ENCODE data around the gene PTPRC.

PTPRC gene

DNA sequence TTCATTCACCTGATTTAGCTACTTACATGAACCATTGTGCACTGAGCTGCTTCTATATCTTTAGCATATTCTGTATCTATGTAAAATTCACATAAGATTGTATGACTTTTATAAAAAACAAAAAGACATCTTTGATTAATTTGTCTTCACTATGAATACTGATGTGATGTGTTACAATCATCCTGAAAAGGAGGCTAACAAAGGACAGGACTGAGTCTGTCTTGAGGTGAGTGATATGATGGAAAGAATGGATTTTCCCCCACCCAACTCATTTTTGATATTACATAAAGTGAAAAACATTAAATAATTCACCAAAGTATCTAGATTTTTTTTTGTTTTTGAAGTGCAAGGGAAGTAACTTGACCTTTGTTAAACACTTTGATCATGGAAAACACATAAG, 9.8 kb downstream of the PTPRC start:
- DNase-seq = no peak

DNA sequence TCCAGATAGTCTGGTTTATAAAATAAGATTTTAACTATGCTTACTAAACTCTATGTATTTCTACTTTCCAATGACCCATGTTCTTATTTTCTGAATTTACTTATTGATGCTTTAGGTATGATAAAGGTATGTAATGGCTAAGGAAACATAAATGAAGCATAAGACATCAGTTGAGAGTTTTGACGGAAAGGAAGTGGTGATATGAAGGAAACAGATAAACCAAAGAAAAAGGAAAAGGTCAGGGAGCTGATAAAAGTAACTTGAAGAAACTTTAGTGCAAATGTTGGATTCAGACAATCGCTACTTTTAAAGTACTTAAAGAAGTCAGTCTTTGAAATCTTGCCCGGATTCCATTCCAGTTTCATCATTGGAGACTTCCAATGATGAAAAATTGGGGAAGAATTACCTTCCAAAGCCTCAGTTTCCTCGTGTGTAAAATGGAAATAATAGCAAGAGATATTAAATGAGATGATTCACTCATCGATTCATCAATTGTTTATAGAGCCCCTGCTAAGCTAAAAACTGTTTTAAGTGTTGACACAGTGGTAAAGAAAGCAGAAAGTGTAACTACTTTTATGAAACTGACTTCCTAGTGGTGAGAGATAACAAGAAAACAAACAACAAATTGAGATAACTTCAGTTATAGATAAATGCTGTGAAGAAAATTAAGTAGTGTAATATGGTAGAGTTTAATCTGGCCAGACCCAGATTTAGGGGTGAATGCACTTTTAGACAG, 10.6 kb downstream of the PTPRC start:
- DNase-seq = no peak

DNA sequence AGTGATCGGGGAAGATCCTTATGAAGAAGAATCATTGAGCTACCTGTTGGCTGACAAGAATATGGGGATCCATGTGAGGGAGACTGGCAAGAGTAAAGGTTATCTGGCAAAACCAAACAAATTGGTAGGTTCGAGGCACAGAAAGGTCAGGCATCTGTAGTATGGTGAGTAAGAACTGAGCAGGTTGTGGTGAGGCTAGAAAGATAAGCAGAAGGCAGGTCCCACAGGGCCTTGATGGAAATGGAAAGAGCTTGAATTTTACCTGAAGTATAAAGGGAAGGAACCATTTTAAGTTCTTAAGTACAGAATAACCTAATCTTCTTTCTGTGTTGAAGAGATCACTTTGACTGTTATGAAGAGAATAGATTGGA, 11.1 kb downstream of the PTPRC start:
- no peak for DNase-seq

DNA sequence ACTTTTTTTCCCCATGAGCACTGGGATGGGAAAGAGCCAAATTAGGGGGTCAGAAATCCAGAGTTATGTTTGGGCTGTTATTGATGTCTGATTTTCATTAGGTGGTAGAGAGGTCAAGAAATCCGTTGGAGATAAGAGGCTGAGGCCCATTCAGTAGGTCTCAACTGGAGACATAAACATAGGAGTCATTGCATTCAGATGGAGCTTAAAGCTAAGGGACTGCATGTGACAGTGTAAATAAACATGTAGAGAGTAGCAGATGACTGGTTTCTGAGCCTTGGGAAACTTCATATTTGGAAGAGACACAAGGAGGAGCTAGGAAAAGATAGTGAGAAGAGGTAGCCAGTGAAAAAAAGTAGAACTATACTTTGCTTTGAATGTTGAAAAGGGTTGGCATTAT, 11.7 kb downstream of the PTPRC start:
- no peak for DNase-seq

DNA sequence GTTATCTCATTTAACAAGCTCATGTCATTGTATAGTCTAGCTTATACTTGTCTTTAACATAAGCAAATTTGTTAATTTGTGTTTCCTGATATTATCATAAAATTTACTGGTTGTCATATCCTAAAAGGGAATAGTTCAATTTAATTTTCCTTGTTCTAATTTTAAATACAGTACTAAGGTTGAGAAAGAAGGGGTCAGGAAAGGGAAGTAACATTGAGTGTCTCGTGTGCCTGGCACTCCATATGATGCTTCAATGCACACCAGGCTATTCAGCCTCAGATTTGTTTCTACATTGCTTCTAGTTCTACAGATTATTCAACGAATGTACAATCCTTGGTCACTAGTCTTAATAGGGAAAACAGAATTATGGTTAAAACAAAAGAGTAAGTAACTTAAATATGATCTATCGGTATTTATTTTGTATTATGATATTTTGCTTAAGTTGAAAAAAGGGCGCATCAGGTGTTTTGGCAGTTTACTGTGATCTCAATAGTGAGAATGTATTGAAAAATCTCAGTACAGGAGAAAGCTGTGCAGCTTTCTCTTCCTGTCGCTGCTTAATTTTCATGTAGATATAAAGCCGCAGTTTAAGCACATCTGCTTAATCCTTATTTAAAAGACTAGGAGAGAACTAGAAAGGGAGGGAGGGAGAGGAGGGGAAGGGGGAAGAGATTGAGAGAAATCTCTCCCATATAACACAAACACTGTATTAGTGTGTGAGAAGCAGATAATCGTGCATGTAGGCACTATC, 13.0 kb downstream of the PTPRC start:
- DNase-seq = no peak

DNA sequence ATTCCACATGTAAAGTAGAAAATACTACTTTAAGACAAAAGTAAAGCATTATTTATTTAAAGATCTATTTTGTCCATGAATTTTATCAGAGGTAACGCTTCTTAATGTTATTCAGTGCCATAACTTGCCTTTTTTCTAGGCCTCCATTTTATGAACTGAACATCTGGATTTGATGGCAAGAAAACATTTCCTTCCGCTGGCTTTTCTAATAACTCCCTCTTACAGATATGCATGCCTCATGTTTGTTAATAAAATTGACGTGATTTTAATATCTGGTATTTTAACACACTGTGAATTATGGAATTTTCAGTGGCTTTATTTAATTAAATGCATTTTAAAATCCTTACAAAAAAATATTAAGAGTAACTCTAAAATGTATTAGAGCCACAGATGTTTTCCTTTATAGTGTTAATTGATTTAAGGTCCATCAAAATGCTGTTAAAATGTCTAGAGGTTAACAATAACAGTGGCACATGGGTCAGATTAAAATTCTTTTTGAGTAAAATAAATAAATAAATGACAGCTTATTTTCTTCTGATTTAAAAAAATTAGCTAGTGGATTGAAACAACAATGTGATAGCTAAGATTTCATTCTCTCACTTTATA, 15.1 kb downstream of the PTPRC start:
- no peak for DNase-seq

DNA sequence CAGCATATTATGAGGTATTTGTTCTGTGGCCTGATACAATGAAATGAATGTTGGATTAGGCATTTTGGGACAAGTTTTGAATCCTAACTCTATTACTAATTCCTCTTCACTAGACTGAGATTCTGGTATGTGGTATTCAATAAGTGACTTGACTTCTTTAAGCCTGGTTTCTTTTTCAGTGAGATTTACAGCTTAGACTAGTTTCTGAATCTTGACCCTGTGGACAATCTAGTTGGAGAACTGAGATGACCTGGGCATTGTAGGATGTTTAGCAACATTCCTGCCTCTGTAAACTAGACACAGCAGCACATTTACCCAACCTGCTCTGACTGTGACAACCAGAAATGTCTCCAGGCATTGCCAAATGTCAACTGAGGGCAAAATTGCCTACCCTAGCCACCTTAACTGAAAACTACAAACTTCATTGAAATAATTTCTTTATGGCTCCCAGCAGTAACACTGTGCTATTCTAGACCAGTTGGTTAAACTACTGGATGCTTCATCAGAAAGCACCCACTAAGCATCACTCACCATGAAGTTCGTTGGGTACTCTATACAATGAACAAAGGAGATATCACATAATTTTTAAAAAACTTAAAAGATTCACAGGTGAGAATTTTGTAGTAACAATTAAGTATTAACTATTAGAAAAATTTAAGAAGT, 16.8 kb downstream of the PTPRC start:
- DNase-seq = no peak

DNA sequence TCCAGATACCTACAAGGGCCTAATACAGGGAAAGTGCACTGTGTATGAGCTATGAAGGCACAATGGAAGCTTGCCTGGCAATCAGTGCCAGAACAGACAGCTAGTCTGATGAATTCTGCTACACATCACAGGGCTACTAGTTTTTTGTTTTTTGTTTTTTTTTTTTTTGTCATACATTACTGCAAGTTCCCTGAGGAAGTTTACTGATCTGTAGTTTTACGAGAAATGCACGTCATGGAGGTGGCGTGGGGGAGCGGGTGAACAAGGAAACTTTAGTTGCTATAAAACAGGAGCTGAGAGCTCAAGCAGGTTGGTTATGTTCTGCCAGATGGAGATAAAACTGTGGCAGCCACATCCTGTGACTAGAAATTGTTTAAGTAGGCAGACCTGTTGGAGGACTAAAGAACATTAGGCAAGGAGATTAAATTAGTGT, 17.7 kb downstream of the PTPRC start:
- DNase-seq = no peak

DNA sequence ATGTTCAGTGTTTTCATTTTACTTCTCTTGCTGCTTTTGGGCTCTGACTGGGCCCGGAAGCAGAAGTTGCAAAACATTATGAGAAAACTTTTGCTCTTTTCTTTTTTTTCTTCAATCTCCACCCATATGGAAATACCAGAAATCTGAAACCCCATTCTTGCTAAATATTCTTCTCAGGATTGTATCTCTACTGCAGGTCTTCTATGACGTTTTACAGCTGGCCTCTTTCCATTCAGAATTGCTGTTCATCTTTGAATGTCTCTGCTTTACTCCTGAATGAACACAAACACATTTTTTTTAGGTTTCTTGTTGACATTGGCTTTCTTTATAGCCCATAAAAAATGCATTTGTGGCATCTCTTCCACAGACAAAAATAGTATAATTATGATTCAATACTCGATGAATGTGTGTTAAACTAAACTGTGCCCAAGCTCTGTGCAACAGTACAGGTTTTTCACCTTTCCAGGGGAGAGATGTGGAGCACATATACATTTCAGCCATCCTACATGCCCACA, 18.8 kb downstream of the PTPRC start:
- no peak for DNase-seq

DNA sequence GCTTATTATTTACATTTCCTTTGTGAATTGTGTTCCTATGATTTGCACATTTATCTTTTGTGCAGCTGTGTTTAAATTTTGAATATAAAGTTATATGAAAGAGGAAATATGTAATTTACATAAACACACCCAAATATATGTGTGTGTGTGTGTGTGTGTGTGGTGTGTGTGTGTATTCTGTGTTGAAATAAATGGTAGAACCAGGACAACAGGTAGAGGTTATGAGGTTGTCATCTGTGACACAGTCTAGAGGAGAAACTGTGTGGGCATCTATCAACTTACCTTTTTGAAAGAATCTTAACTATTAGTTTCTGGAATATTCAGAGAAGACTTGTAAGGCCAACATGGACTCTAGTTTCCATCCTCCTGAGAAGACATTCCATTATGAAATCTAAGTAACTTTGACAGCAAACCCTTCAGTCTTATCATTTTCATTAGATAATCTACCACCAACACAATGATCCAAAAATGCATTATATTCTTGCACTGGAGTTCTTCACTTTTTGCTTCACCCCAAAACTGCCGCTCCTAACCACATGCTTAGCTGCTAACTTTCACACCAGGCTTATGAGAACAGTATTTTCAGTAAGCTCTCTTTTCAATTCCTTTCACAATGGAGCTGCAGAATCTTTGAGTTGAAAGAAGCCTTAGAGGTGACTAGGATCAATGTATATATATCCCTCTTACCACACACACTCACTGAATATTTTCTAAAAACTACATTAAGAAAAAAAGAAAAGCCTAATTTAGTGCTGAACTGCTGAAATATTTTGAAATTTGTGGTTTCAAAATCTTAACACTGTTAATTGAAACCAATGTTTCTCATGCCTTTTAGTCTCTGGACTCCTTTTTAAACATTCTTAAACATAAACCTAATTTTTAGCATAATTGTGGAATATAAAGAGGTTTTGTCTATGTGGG, 21.8 kb downstream of the PTPRC start:
- DNase-seq = no peak

DNA sequence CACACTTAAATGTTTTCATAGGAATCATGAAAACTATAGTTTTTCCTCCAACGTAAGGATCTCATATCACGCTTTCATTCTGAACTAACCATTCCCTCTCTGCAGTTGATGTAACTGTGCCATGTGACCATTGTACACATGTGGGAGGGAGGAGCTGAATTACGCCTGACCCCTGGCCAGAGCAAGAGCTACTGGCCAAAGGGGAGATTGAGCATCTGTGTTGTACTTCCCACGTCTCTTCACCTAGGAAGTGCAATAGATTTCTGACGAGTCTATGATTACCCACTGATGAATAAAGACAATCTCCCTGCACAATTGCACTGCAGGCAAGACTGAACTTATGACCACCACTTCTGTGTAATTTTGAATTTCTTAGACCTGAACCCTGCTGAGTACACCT, 24.0 kb downstream of the PTPRC start:
- no peak for DNase-seq

DNA sequence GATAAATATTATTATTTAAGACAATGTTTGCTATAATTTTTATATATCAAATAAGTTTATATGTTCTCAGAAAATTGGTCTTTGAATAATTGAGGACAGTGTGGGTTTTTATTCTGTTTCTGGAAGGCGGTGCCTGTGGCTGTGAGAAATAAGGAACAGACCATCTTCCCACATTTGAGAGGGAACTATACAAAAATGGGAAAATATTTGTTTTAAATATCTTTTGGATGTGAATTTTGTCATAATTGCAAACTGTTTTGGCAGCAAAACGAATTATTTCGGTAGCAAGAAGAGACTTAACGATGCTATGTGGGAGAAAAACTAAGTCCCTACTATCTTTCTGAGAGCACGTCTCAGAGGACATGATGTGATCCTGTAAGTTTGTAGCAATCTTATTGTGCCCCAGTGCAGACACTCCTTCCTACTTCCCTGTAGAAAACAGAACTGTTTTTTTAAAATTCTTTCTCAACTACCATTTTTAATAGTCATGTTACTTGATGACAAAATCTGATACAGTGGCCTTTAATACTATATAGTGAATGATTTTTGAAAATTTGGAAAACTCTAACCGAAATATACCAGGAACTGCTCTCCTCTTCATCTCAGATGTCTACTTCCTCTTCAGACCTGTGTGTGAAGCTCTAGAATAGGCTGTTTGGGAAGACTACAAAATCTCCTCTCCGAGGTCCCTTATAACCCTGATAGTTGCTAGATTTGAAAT, 25.4 kb downstream of the PTPRC start:
- no peak for DNase-seq

DNA sequence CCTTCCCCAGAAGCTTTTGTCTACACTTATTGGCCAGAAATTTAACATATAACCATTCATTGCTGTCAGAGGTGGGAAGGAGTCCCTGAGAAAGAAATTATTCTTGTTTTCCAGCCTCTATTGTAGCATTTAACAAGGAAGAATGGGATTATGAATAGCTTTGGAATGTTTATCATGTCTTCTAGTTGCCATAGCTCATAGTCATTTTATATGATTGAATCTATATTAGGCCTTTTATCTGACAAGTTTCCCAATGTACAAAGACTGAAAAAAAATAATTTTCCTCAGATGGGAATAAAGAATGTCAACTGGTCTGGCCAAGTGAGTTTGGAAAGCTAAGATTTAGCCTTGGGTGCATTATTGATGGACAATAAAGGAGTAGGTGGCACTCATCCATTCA, 28.3 kb downstream of the PTPRC start:
- DNase-seq = no peak

DNA sequence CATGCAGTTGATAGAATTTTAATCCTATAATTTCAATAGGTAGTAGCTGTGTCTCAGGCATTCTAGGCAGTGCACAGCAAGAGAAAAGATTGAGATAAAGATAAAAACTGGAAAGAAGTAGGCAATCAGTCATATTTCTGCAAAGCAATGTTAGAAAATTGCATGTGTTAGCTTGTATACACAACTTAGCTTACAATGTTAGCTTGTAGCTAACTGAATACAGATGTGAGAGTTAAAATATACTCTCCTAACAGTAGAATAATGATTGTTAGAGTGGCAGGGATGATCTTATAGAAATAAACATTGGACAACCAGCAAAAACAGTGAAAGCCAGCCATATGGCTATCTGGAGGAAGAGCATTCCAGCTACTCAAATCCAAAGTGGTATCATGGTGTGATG, 29.0 kb downstream of the PTPRC start:
- DNase-seq = no peak

DNA sequence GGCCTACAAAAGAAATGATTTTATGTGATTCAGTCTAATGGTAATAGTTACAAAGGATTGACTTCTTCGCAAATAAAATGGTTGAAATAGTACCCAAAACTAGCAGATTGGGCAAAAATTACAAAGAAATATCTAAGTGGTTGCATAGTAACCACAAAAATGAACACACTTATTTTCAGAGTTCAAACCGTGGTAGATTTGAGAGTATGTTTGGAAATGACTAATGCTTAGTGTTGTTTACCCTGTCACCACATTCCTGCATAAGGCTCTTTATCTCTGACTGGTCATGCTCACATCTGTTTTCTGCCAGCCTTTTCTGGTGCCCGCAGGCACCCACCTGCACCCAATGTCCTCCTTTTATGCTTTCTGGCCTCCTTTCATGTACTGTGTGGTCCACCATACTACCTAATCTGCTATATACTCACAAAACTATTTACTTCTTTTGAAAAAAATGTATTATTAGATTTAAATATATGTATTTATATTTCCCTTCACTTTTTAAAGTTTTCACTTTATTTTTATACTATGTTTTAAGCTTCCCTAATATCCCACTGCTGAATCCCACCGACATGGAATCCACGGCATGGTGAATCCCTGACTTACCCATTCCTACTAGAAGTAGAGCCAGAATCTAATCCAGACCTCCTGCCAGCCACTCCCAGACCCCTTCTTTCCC, 30.3 kb downstream of the PTPRC start:
- no peak for DNase-seq

DNA sequence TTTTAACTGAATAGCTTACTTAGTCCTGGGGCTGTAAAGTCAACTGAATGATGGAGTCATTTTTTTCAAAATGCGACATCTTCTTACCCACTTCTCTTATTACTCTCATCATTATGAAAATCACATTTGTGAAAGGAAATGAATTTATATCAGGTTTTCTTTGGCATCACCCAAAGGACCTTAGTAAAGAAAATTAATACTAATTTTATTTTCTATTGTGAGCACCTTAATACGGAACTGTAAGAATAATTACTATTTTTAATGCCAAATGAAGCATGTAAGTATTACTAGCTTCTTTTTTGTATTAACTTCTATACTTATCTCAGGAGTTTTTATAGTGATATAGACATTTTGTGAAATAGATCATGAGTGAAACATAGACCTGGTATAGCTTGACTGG, 30.9 kb downstream of the PTPRC start:
- no peak for DNase-seq

DNA sequence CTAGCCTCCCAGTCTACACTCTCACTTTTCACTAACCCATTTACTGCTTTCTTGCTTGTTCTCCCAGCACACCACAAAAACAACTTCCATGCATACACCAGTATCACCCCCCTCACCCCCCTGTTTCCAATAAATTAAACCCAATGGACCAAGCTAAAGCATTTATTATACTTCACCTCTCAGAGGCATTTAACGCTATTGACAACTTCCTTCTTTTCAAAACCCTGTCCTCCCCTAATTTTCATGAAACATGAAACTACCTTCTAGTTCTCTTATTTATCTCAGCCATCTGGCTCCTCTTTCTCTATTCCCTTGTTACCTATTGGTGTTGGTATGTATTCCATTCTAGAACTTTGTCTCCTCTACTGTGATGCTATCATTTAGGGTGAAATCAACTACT, 32.3 kb downstream of the PTPRC start:
- no peak for DNase-seq

DNA sequence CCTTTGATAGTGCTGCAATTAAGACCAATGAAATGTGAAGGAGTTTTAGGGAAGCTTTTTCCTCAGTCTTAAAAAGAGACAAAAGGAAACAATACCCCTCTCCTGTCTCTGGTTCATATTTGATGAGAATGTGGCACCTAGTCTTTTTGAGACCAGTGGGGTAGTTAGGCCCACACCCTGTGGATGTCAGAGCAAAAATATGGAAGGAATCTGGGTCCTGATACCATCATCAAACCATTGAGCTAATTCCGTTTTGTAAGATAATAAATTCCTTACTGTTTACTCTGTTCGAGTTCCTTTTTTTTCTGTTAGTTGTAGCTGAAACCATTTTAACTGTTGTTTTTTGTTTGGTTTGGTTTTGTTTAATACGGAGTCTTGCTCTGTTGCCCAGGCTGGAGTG, 33.3 kb downstream of the PTPRC start:
- no peak for DNase-seq

DNA sequence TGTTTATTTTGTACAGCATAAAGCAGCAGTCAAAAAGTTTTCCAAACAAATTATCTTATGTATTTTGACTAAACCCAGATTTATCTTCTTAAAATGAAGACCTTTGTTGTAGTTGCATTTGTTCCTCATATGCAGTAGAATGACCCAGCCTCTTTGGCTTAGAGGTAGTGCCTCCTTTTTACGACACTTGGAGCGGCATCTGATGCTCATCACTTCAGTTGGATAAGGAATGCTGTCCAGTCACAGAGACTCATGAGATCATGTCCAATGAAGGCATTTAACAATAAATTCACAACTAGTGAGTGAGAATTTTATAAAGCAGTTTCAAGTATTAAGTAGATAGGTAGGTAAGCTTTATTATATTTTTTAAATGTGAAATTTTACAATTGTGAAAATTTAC, 35.2 kb downstream of the PTPRC start:
- no peak for DNase-seq

DNA sequence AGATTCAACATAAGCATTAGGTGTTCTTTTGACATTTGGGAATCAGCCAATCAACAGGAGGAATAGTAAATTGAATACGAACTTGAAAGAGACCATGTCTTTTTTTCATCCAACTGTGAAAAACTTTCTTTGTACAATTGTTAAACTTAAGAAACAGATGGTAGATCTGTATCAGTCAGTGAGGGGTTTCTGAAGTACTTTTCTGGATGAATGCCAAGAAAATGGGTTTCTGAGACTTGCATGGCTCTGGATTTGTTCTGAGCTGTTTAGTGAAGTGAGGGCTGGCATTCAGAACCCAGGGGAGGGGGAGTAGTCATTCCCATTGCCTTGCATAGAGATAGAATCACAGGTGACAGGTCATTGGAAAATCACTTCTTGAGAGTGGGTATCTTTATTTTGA, 37.4 kb downstream of the PTPRC start:
- no peak for DNase-seq

DNA sequence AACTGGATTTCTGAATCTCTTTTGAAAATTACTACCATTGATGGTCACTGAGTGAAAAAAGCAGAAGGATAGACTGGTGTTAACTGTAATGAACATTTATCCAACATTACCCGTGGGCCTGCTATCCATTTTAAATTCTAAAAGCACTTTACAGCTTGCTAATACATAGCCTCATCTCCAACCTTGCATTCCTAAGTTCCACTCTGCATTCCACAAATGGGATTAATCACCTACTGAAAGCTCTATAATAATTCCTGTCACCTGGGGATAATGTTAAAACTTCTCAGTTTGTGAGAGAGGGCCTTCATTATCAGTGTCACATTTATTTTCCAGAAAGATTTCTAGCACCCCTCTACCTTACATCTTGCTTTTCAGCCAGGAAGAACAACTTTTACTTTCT, 38.2 kb downstream of the PTPRC start:
- DNase-seq = no peak

Measured in NCI-H2107 (cell line).